Activated CD8-positive, alpha-beta T cell treated with anti-CD3 and anti-CD28 coated beads, Interleukin-2, amount 10 ng/mL, durations not matched to agents 7 days and 5 days (primary cell): ENCODE results near the gene SPATS2L. TPM values are rescaled to one million over a fixed set of nuclear protein-coding genes. Genes with fewer than 3 reads are reported as not detected.

Experiments used
- ATAC-seq: fragments of 150-1000 bp; cut with Tn5 transposase; one replicate; pipeline ENCODE4 v1.10.0; 2021; ENCODE audit warnings: moderate library complexity
- CTCF ChIA-PET: fragments of 350-600 bp; sonication (Branson Sonifier 250); formaldehyde crosslinking; loops from one replicate; lab custom pipeline; 2021; ENCODE audit warnings: antibody characterized with exemption; lab: Charles Lee
- POLR2A ChIA-PET: fragments of 350-600 bp; sonication (Branson Sonifier 250); formaldehyde crosslinking; loops from one replicate; lab custom pipeline; 2021; ENCODE audit warnings: antibody characterized with exemption; lab: Charles Lee
- DNase-seq: peaks from one replicate; pipeline ENCODE4 v3.0.0-alpha.2; 2020
- H3K27ac Mint-ChIP-seq: one replicate; pipeline ENCODE4 v1.8.0; 2021; ENCODE audit warnings: mild to moderate bottlenecking, mixed read lengths
- H3K27me3 Mint-ChIP-seq: one replicate; pipeline ENCODE4 v1.8.0; 2021; ENCODE audit warnings: low read depth, mixed read lengths
- H3K36me3 Mint-ChIP-seq: one replicate; pipeline ENCODE4 v1.8.0; 2021; ENCODE audit warnings: low read depth, mixed read lengths
- H3K4me1 Mint-ChIP-seq: one replicate; pipeline ENCODE4 v1.8.0; 2021; ENCODE audit warnings: low read depth, mixed read lengths
- H3K4me3 Mint-ChIP-seq: one replicate; pipeline ENCODE4 v1.8.0; 2021; ENCODE audit warnings: mild to moderate bottlenecking, mixed read lengths
- H3K9me3 Mint-ChIP-seq: one replicate; pipeline ENCODE4 v1.8.0; 2022; ENCODE audit warnings: mixed read lengths; ENCODE audit not compliant: insufficient read depth
- total RNA-seq, 2 experiments: library from RNA; stranded (reverse); gene quantifications; one replicate each; pipeline ENCODE4 v1.2.3, GENCODE V29; 2021

Gene SPATS2L
- total RNA-seq, 2 experiments from 2014 or later, result 45.5 to 46.5 TPM

DNA sequence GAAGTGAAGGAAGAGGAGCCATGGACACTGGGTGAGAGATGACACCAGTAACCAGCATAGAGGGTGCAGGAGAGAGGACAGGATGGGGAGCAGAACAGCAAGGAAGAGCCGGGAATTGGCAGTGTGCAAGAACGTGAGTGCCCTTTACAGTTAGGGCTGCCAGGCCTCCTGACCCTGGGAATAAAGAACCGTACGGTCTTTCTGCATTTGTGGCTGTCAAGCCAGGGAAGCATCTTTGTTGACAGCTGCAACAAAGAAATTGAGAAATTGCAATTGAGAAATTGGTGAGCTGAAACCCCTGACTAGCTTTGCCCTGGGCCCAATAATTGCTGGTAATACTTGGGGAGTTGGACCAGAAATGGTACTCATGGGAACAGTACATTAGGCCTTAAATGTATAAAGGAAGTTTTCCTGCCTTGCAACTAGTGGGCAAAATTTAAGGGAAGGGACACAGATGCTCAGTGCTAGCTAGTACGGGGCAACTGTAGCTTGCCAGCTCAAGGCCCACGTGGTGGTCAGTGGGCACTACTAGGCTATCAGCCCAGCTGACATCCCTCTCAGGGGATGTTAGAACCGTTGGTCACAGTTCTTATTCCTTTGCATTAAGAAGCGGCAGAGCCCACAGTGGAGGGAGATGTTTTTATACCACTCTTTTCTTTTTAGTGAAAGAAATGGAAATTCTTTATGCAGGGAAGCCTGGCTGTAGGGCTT, 146.8 kb downstream of the SPATS2L start:
- POLR2A ChIA-PET, result no interaction called here
- Mint-ChIP-seq H3K36me3 (peaks cover 15% of the 10 kb centered on the region), H3K4me3 (no peak overlapping the region), H3K27me3 (no peaks in the 10 kb centered on the region), H3K9me3 (no peaks in the 10 kb centered on the region), H3K4me1 (peaks cover 3% of the 10 kb centered on the region), H3K27ac (no peak overlapping the region)
- CTCF ChIA-PET, result interaction anchor here (1.0 to 3.9 kb wide), 2 partner anchors 13 to 80 kb away, joined by 3 to 22 read pairs; no protein-coding TSS in a partner anchor
- DNase-seq (no peak), ATAC-seq (no peak)

DNA sequence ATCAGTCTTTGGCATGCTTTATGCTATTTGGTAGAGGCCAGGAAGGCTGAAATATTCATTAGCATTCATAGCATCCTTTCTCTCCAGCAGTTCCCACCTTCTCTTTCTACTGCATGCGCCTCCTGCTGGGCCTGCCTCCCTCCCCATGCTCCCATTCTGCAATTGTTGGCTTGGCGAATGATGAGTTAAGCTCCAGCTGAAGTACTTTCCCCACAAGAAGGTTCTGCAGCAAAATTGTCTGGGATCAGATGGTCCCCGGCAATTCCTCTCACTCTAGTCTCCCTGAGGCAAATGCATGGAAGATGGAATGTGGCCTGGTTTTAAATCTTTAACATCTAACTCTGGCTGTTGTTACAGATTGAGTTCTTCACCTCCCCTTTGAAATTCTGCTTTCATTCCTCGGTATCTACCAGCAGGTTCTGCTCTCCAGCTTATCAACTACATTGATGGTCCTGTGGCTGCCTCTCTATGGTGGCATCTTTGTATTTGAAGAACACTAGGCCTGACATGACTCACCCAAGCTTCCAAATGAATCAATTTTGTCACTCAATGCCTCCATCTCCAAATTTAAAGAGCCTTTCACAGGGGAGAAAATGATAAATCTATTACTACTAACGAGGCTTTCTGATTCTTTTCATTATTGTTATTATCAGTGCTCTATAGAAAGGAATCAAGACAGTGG, 147.5 kb downstream of the SPATS2L start:
- Mint-ChIP-seq H3K4me1 (peaks cover 3% of the 10 kb centered on the region), H3K27me3 (no peaks in the 10 kb centered on the region), H3K36me3 (peaks cover 12% of the 10 kb centered on the region), H3K4me3 (no peak overlapping the region), H3K9me3 (no peaks in the 10 kb centered on the region), H3K27ac (no peak overlapping the region)
- ATAC-seq (no peak), DNase-seq (no peak)
- ChIA-PET CTCF (interaction anchor here (0.9 to 3.9 kb wide), 3 partner anchors 13 to 468 kb away, joined by 3 to 22 read pairs (median 3); no protein-coding TSS in a partner anchor), POLR2A (interaction anchor here (1.3 to 1.5 kb wide), 2 partner anchors 12 to 81 kb away, joined by 3 read pairs; no protein-coding TSS in a partner anchor)

DNA sequence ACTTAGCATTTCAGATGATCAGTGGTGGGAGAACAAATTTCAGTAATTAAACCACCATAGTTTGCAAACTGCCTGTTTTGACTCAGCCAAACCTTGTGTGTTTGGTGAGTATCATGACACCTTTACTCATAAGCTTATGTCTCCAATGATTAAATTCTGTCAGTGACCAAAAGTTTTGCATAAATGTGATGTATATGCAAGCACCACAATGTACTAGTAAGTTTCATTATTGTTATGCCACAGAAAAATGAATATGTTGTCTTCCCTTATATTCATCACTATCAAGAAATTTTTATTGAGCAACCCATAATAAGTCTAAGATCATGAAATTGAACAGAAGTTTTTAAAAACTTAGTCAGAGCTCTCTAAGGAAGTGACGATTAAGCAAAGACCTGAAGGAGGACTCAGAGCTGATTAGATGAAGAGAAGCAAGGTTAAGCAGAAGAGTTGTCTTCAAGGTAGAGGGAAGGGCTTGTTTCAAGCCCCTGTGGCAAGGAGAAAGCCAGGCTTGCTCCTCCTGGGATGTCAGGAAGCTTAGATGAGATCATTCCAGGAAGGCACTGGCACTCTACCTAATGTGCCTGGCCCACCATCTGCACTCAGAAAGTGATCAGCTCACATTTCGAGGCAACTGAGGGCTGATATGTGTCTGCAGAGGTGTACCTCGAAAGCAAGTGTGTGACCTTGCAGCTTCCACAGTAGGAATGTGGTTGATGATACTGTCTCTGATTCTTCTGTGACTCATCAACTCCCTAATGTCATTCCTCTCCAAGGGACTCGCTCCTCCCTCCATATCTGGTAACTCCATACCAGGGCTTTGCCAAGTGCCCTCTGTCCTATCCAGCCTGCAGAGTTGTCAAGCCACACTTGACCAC, 148.7 kb downstream of the SPATS2L start:
- ChIA-PET CTCF (interaction anchor here (3.0 to 3.9 kb wide), 2 partner anchors 12 to 27 kb away, joined by 12 to 22 read pairs; no protein-coding TSS in a partner anchor), POLR2A (interaction anchor here (0.8 to 1.5 kb wide), 4 partner anchors 11 to 82 kb away, joined by 3 read pairs; no protein-coding TSS in a partner anchor)
- Mint-ChIP-seq H3K9me3 (no peaks in the 10 kb centered on the region), H3K36me3 (peaks cover 14% of the 10 kb centered on the region), H3K4me3 (no peak overlapping the region), H3K27me3 (no peaks in the 10 kb centered on the region), H3K4me1 (peaks cover 3% of the 10 kb centered on the region), H3K27ac (no peak overlapping the region)
- no peak for ATAC-seq
- DNase-seq, result no peak

DNA sequence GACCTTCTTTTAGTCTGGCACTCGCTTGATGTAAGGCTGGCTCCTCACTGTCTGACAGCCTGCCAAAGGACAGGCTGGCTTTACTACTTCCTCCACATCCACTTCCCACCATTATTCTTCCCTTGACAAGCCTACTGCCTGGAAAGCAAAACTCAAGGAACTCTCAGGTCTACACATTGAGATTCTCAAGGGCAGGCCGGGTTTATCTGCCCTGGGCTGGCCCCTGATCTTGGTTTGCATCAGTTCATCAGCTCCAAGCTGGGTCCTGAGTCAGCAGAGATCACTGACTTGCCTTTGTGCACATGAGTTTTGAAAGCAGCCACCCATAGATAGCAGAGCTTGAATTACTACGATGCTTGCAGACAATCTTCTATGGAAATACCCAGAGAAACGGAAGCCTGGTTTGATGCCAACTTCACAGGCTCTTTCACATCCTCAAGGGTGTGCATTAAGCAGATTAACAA, 149.5 kb downstream of the SPATS2L start:
- CTCF ChIA-PET, result interaction anchor here (3.0 to 3.9 kb wide), 2 partner anchors 11 to 26 kb away, joined by 12 to 22 read pairs; no protein-coding TSS in a partner anchor
- Mint-ChIP-seq H3K4me3 (no peak overlapping the region), H3K9me3 (no peaks in the 10 kb centered on the region), H3K27me3 (no peaks in the 10 kb centered on the region), H3K4me1 (peaks cover 3% of the 10 kb centered on the region), H3K36me3 (peaks cover 10% of the 10 kb centered on the region), H3K27ac (peak overlapping the region; percentile 23)
- DNase-seq (no peak), ATAC-seq (no peak)
- POLR2A ChIA-PET, result interaction anchor here (1.5 kb wide), 2 partner anchors 21 to 83 kb away, joined by 3 read pairs; no protein-coding TSS in a partner anchor

DNA sequence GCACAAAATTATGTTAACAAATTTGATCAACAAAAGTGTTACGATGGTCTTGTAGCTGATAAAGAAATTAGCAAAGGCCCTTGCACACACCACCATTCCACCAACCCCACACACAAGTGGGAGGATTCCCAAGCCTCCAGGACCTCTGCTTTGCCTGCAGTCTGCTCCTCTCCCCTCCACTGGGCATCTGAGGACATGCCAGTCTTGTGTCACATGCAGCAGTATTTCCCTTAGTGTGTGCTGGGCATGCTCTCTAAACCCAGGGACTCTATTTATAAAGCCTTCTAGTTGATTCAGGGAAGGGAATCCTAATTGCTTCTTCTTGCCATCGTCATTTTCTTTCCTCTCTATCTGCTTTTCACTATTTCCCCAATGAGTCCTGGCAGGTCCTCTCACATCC, 150.1 kb downstream of the SPATS2L start:
- H3K4me1 Mint-ChIP-seq, result peaks cover 3% of the 10 kb centered on the region
- H3K27ac Mint-ChIP-seq, result no peak overlapping the region

DNA sequence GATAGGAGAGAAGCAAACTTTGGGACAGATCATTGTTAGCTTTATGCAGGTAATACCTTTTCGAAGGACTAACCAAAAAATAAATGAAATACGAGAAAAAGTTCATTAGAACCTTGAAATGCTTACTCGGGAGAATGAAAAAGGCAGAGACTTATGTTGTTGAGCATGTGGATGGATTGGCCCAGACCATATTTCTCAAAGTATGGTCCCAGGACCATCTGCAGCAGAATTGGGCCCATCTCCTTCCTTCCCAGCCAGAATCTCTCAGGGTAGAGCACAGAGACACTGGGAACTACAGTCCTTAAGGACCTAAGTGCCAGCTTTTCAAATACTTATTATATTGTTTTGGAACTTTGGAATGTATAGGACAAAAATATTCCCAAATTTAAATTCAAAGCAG, 152.6 kb downstream of the SPATS2L start:
- peaks cover 26% of the 10 kb centered on the region for H3K36me3 Mint-ChIP-seq
- H3K4me1 Mint-ChIP-seq, result peaks cover 9% of the 10 kb centered on the region
- ATAC-seq (no peak), DNase-seq (no peak)
- no peaks in the 10 kb centered on the region for H3K27me3 Mint-ChIP-seq
- no peak overlapping the region for H3K4me3 Mint-ChIP-seq
- H3K9me3 Mint-ChIP-seq, result no peaks in the 10 kb centered on the region
- ChIA-PET CTCF (no interaction called here), POLR2A (no interaction called here)
- H3K27ac Mint-ChIP-seq, result no peak overlapping the region

More for the DNA sequence above, 150.1 kb downstream of the SPATS2L start:
- no peaks in the 10 kb centered on the region for H3K27me3 Mint-ChIP-seq
- DNase-seq, result no peak
- ChIA-PET POLR2A (no interaction called here), CTCF (interaction anchor here (3.0 to 3.9 kb wide), 2 partner anchors 10 to 25 kb away, joined by 12 to 22 read pairs; no protein-coding TSS in a partner anchor)
- peaks cover 15% of the 10 kb centered on the region for H3K36me3 Mint-ChIP-seq
- H3K4me3 Mint-ChIP-seq, result no peak overlapping the region
- H3K9me3 Mint-ChIP-seq, result no peaks in the 10 kb centered on the region
- no peak for ATAC-seq

DNA sequence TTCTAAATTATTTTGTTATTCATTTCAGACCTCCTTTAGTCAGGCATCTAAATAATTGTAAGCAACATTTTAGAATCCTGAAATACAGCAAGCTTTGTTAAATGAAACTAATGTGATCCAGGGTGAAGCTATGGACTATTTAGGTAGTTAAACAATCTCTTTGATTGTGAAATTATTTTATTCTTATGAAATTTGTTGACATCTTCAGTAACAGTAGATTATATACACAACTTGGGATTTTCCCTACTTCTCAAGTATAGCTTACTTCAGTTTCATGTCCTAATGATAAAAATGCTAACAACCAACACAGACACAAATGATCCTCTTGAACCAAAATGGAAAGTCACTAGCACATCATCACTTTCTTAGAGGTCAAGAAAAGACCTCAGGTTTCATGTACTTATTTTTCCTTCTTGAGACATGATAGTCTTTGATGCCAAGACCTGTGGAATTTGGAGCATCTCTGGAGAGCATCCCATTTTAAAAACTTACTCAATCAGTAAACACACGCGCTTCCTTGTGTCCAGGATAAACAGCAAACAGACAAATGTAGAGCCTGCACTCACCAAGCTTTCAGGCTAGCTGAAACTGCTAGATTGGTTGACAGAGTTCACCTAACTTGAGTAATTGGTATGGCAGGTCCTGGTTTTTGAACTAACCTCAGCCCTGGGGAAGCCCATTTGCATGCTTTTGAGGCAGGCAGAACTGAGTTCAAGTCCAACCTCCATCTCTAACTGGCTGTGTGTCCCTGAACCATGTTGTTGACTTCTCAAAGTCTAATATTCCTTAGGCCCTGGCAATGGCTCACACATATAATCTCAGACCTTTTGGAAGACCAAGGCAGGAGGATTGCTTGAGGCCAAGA, 155.6 kb downstream of the SPATS2L start:
- ATAC-seq (no peak), DNase-seq (no peak)
- no peak overlapping the region for H3K27ac Mint-ChIP-seq

DNA sequence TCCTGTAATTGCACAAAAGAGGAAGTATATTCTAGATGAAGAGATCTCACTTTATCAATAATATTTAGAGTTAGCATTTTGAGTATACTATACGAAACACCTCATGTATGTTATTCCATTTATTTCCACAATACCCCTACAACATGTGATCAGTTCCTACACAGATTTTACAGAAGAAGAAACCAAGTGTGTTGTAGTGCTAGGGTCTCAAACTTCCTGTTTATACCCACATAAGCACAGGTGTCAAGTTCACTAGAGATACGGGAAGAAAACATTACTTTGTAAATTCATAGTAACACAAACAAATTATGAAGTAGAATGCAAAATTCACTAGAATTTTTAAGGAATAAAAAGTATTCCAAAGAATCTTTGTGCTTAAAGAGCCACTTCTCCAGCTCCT, 157.0 kb downstream of the SPATS2L start:
- no peak for DNase-seq
- Mint-ChIP-seq H3K4me1 (peaks cover 31% of the 10 kb centered on the region), H3K4me3 (no peak overlapping the region), H3K27me3 (no peaks in the 10 kb centered on the region), H3K9me3 (no peaks in the 10 kb centered on the region), H3K27ac (no peak overlapping the region), H3K36me3 (peaks cover 33% of the 10 kb centered on the region)
- CTCF ChIA-PET, result interaction anchor here (1.5 to 2.9 kb wide), 2 partner anchors 14 to 20 kb away, joined by 4 to 8 read pairs; no protein-coding TSS in a partner anchor
- POLR2A ChIA-PET, result no interaction called here
- no peak for ATAC-seq

More for the DNA sequence above, 155.6 kb downstream of the SPATS2L start:
- Mint-ChIP-seq H3K27me3 (no peaks in the 10 kb centered on the region), H3K4me1 (peaks cover 17% of the 10 kb centered on the region), H3K4me3 (no peak overlapping the region), H3K36me3 (peaks cover 24% of the 10 kb centered on the region), H3K9me3 (no peaks in the 10 kb centered on the region)
- ChIA-PET POLR2A (interaction anchor here (0.6 kb wide), 1 partner anchor 17 kb away, joined by 4 read pairs; no protein-coding TSS in a partner anchor), CTCF (interaction anchor here (1.3 to 2.9 kb wide), 4 partner anchors 10 to 48 kb away, joined by 3 to 8 read pairs (median 4); partner anchors contain the start of gene KCTD18)

DNA sequence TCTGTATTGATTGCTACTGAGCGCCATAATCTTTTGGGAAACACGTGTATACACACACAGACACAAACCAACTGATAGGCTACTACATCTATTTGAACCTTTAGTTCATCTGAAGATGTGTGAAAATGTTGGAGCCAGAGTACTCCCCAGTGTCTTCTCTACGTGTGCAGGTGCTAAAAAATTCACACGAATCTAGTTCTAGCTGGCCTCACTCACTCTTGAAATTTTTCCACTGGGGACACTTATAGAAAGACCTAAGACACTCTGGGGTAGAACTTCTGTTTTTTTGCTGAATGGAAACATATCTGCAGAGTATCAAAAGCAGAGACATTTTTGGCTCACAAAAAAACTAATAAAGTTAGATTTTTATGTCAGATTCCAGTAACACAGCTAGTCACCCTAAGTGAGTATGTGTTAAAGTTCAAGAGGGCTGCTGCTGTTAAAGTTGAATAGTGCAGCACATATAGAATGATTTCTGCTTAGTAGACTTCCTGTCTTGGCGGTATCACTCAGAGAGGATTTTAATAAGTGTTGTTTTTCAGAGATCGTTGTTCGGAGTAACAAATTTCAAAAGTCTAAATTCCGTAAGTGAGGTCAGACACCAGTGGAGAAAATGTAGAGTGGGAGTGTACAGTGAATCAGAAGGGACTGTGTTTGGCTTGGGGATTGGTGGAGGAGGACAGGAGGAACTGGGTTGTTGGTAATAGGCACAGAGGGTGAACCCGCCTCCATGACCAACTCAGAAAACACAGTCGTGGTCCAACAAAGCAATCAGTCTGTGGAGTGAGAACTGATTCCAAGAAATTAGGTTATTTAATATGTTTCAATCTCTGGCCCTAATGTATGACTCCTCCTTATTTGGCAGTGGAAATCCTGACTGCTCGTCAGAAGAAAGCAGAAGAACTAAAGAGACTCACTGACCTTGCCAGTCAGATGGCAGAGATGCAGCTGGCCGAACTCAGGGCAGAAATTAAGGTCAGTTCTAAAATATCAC, 160.2 kb downstream of the SPATS2L start:
- ATAC-seq (peak; percentile 79), DNase-seq (peak; percentile 44)
- H3K4me1 Mint-ChIP-seq, result peaks cover 45% of the 10 kb centered on the region
- H3K27me3 Mint-ChIP-seq, result no peaks in the 10 kb centered on the region
- H3K9me3 Mint-ChIP-seq, result no peaks in the 10 kb centered on the region
- peak overlapping the region; percentile 84 for H3K27ac Mint-ChIP-seq
- ChIA-PET POLR2A (interaction anchor here (0.8 to 2.3 kb wide), 4 partner anchors 12 to 92 kb away, joined by 3 to 12 read pairs (median 3); partner anchors contain the start of gene SGO2), CTCF (interaction anchor here (1.0 to 4.8 kb wide), 7 partner anchors 11 to 487 kb away, joined by 3 to 22 read pairs (median 10); no protein-coding TSS in a partner anchor)
- peak overlapping the region; percentile 52 for H3K4me3 Mint-ChIP-seq
- peaks cover 42% of the 10 kb centered on the region for H3K36me3 Mint-ChIP-seq
